ENCODE data around the gene SLC39A11. TPM values are rescaled to one million over a fixed set of nuclear protein-coding genes. Genes with fewer than 3 reads are reported as not detected.

The SLC39A11 gene
- total and polyA plus RNA-seq, 2 donors (not counting 1 experiment from before 2014, with no cell fraction given): 12.7 to 27.4 TPM

GRCh38 chr17:72613396-72613795, 479.1 kb downstream of the SLC39A11 start:
- no peak overlapping the region for H3K27ac ChIP-seq (ENCODE audit: insufficient read depth, low read length)

GRCh38 chr17:72611172-72611571, 481.3 kb downstream of the SLC39A11 start:
- Histone ChIP-seq H3K79me2 (ENCODE audit: control insufficient read depth, insufficient read depth, low read length) (no peaks in the 10 kb centered on the region), H3K9me3 (ENCODE audit: control insufficient read depth, insufficient read depth, low read depth, low read length) (no peaks in the 10 kb centered on the region), H3K4me2 (ENCODE audit: extremely low read depth, insufficient read depth, low read length) (no peak overlapping the region), H2AFZ (ENCODE audit: low read length) (no peak overlapping the region), H3K9ac (ENCODE audit: insufficient read depth, low read length) (no peak overlapping the region), H4K20me1 (ENCODE audit: control insufficient read depth, extremely low read depth, insufficient read depth, low read length) (no peaks in the 10 kb centered on the region), H3K4me1 (ENCODE audit: control insufficient read depth, extremely low read depth, insufficient read depth, low read length) (no peaks in the 10 kb centered on the region), H3K36me3 (ENCODE audit: control insufficient read depth, insufficient read depth, low read length) (no peaks in the 10 kb centered on the region), H3K27ac (ENCODE audit: insufficient read depth, low read length) (no peak overlapping the region), H3K27me3 (ENCODE audit: control insufficient read depth, insufficient read depth, low read length) (no peaks in the 10 kb centered on the region), H3K4me3 (replicated peaks in 1 of 4; ENCODE audit: control extremely low read depth in 1 of 4, insufficient read depth in 1 of 4, low read depth in 3 of 4, low read length in 4 of 4) (no peak overlapping the region)
- TF ChIP-seq CTCF (conservative IDR thresholded peaks at IDR 0.05 in 1 of 2, IDR thresholded peaks at IDR 0.05 in 1 of 2; ENCODE audit: low read depth in 1 of 2, low read length in 2 of 2): no peak
- TF ChIP-seq EZH2 (IDR thresholded peaks at IDR 0.05; ENCODE audit: low read length, missing control alignments): no peak
- no peak for DNase-seq (ENCODE audit: low read depth in 2 of 2)

More at GRCh38 chr17:72613396-72613795, 479.1 kb downstream of the SLC39A11 start:
- Histone ChIP-seq H3K4me1 (ENCODE audit: control insufficient read depth, extremely low read depth, insufficient read depth, low read length) (no peaks in the 10 kb centered on the region), H2AFZ (ENCODE audit: low read length) (no peak overlapping the region), H4K20me1 (ENCODE audit: control insufficient read depth, extremely low read depth, insufficient read depth, low read length) (no peaks in the 10 kb centered on the region), H3K4me2 (ENCODE audit: extremely low read depth, insufficient read depth, low read length) (no peak overlapping the region), H3K9ac (ENCODE audit: insufficient read depth, low read length) (no peak overlapping the region), H3K4me3 (replicated peaks in 1 of 4; ENCODE audit: control extremely low read depth in 1 of 4, insufficient read depth in 1 of 4, low read depth in 3 of 4, low read length in 4 of 4) (no peak overlapping the region), H3K36me3 (ENCODE audit: control insufficient read depth, insufficient read depth, low read length) (no peaks in the 10 kb centered on the region), H3K27me3 (ENCODE audit: control insufficient read depth, insufficient read depth, low read length) (peaks cover 6% of the 10 kb centered on the region), H3K79me2 (ENCODE audit: control insufficient read depth, insufficient read depth, low read length) (no peaks in the 10 kb centered on the region), H3K9me3 (ENCODE audit: control insufficient read depth, insufficient read depth, low read depth, low read length) (no peaks in the 10 kb centered on the region)
- no peak for TF ChIP-seq CTCF (conservative IDR thresholded peaks at IDR 0.05 in 1 of 2, IDR thresholded peaks at IDR 0.05 in 1 of 2; ENCODE audit: low read depth in 1 of 2, low read length in 2 of 2)
- no peak for TF ChIP-seq EZH2 (IDR thresholded peaks at IDR 0.05; ENCODE audit: low read length, missing control alignments)
- DNase-seq (ENCODE audit: low read depth in 2 of 2): peak; percentile 51 to 58

GRCh38 chr17:72609501-72609900, 483.0 kb downstream of the SLC39A11 start:
- Histone ChIP-seq H4K20me1 (ENCODE audit: control insufficient read depth, extremely low read depth, insufficient read depth, low read length) (no peaks in the 10 kb centered on the region), H3K9me3 (ENCODE audit: control insufficient read depth, insufficient read depth, low read depth, low read length) (no peaks in the 10 kb centered on the region), H3K27me3 (ENCODE audit: control insufficient read depth, insufficient read depth, low read length) (no peaks in the 10 kb centered on the region)

More at GRCh38 chr17:72609501-72609900, 483.0 kb downstream of the SLC39A11 start:
- Histone ChIP-seq H2AFZ (ENCODE audit: low read length) (no peak overlapping the region), H3K9ac (ENCODE audit: insufficient read depth, low read length) (no peak overlapping the region), H3K79me2 (ENCODE audit: control insufficient read depth, insufficient read depth, low read length) (no peaks in the 10 kb centered on the region), H3K4me1 (ENCODE audit: control insufficient read depth, extremely low read depth, insufficient read depth, low read length) (no peaks in the 10 kb centered on the region), H3K4me3 (replicated peaks in 1 of 4; ENCODE audit: control extremely low read depth in 1 of 4, insufficient read depth in 1 of 4, low read depth in 3 of 4, low read length in 4 of 4) (no peak overlapping the region), H3K36me3 (ENCODE audit: control insufficient read depth, insufficient read depth, low read length) (no peaks in the 10 kb centered on the region), H3K4me2 (ENCODE audit: extremely low read depth, insufficient read depth, low read length) (no peak overlapping the region), H3K27ac (ENCODE audit: insufficient read depth, low read length) (no peak overlapping the region)
- DNase-seq (ENCODE audit: low read depth in 2 of 2): peak in 1 of 2 donors; percentile 89
- TF ChIP-seq EZH2 (IDR thresholded peaks at IDR 0.05; ENCODE audit: low read length, missing control alignments): no peak
- no peak for TF ChIP-seq CTCF (conservative IDR thresholded peaks at IDR 0.05 in 1 of 2, IDR thresholded peaks at IDR 0.05 in 1 of 2; ENCODE audit: low read depth in 1 of 2, low read length in 2 of 2)

All from fibroblast of lung (primary cell).